ELR (cell line): Measurements from ENCODE around the gene RORC.

Experiments
- DNase-seq: peaks from one replicate; pipeline ENCODE4 v3.0.0-alpha.2; 2015; ENCODE audit warnings: low read depth

The RORC gene

GRCh38 chr1:151825751-151826660, 5.6 kb downstream of the RORC start:
- DNase-seq: no peak

GRCh38 chr1:151825204-151825603, 6.4 kb downstream of the RORC start:
- DNase-seq: no peak

- no peak for DNase-seq
Observed at GRCh38 chr1:151823175-151823574, 8.4 kb downstream of the RORC start.

- no peak for DNase-seq
Observed at GRCh38 chr1:151822404-151822803, 9.2 kb downstream of the RORC start.

- DNase-seq: no peak
Observed at GRCh38 chr1:151820940-151821339, 10.7 kb downstream of the RORC start.

- no peak for DNase-seq
Observed at GRCh38 chr1:151819976-151820623, 11.5 kb downstream of the RORC start.

- no peak for DNase-seq
Observed at GRCh38 chr1:151819227-151819835, 12.3 kb downstream of the RORC start.

GRCh38 chr1:151817353-151817730, 14.3 kb downstream of the RORC start:
- DNase-seq: no peak

GRCh38 chr1:151816548-151817352, 14.9 kb downstream of the RORC start:
- DNase-seq: no peak

GRCh38 chr1:151815716-151816327, 15.8 kb downstream of the RORC start:
- no peak for DNase-seq

GRCh38 chr1:151814971-151815545, 16.5 kb downstream of the RORC start:
- no peak for DNase-seq

GRCh38 chr1:151814426-151814825, 17.2 kb downstream of the RORC start:
- no peak for DNase-seq

- DNase-seq: no peak
Observed at GRCh38 chr1:151813271-151813977, 18.2 kb downstream of the RORC start.

- DNase-seq: no peak
Observed at GRCh38 chr1:151811181-151811580, 20.4 kb downstream of the RORC start.

- no peak for DNase-seq
Observed at GRCh38 chr1:151809985-151810556, 21.5 kb downstream of the RORC start.

GRCh38 chr1:151809290-151809984, 22.2 kb downstream of the RORC start:
- no peak for DNase-seq

GRCh38 chr1:151807766-151808165, 23.8 kb downstream of the RORC start:
- DNase-seq: no peak

GRCh38 chr1:151807131-151807530, 24.5 kb downstream of the RORC start:
- no peak for DNase-seq

- no peak for DNase-seq
Observed at GRCh38 chr1:151806170-151806569, 25.4 kb downstream of the RORC start.
